Measurements from ENCODE around the gene ZNF444.

- TF ChIP-seq CTCF (conservative IDR thresholded peaks at IDR 0.05; ENCODE audit: low read length) (peak; percentile 61), EZH2phosphoT487 (IDR thresholded peaks at IDR 0.05; ENCODE audit: borderline replicate concordance) (no peak)
Observed at GRCh38 chr19:56155124-56155687, 14.1 kb downstream of the ZNF444 start.
